Neural crest cell (in vitro differentiated cells): ENCODE data around the gene ZCCHC14. TPM values are rescaled to one million over a fixed set of nuclear protein-coding genes. Genes with fewer than 3 reads are reported as not detected.
"Not testable (repeated sequence)": the region's sequence is repeated elsewhere in the genome, so short reads cannot be mapped to it uniquely, and the experiment has no call there.

ENCODE experiments used
- DNase-seq: peaks from one replicate; pipeline ENCODE4 v3.0.0; 2021; ENCODE audit warnings: low read depth, mixed read lengths, low spot score
- H3K27ac Mint-ChIP-seq: one replicate; pipeline ENCODE4 v1.8.0; 2021; ENCODE audit warnings: mild to moderate bottlenecking, mixed read lengths; ENCODE audit not compliant: unreplicated experiment
- H3K27me3 Mint-ChIP-seq: 2 replicates; pipeline ENCODE4 v1.8.0; 2021; ENCODE audit warnings: low read depth, mild to moderate bottlenecking, mixed read lengths
- H3K36me3 Mint-ChIP-seq: 2 replicates; pipeline ENCODE4 v1.8.0; 2021; ENCODE audit warnings: low read depth, mild to moderate bottlenecking, mixed read lengths
- H3K4me1 Mint-ChIP-seq: 2 replicates; pipeline ENCODE4 v1.8.0; 2021; ENCODE audit warnings: mixed read lengths
- H3K4me3 Mint-ChIP-seq: one replicate; pipeline ENCODE4 v1.8.0; 2021; ENCODE audit warnings: mild to moderate bottlenecking, mixed read lengths
- H3K9me3 Mint-ChIP-seq: 2 replicates; pipeline ENCODE4 v1.8.0; 2021; ENCODE audit warnings: mixed read lengths
- total RNA-seq: library from RNA; stranded (reverse); gene quantifications from 2 replicates; pipeline ENCODE4 v1.2.1, GENCODE V29; 2021
- TF ChIP-seq, protein P1 (sequence below): fragments of 200-600 bp; sonication (generic); conservative IDR thresholded peaks from 2 replicates; pipeline ENCODE4 v1.5.0; 2021; ENCODE audit warnings: antibody characterized with exemption, mild to moderate bottlenecking

Gene ZCCHC14
- total RNA-seq, 1 donor from 2014 or later, result 45.5 TPM

GRCh38 chr16:87528690-87529579, 36.1 kb upstream of the ZCCHC14 start:
- no peak overlapping the region for H3K4me3 Mint-ChIP-seq
- H3K4me1 Mint-ChIP-seq, result no peaks in the 10 kb centered on the region
- TF ChIP-seq, protein P1, sequence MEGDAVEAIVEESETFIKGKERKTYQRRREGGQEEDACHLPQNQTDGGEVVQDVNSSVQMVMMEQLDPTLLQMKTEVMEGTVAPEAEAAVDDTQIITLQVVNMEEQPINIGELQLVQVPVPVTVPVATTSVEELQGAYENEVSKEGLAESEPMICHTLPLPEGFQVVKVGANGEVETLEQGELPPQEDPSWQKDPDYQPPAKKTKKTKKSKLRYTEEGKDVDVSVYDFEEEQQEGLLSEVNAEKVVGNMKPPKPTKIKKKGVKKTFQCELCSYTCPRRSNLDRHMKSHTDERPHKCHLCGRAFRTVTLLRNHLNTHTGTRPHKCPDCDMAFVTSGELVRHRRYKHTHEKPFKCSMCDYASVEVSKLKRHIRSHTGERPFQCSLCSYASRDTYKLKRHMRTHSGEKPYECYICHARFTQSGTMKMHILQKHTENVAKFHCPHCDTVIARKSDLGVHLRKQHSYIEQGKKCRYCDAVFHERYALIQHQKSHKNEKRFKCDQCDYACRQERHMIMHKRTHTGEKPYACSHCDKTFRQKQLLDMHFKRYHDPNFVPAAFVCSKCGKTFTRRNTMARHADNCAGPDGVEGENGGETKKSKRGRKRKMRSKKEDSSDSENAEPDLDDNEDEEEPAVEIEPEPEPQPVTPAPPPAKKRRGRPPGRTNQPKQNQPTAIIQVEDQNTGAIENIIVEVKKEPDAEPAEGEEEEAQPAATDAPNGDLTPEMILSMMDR, result no peak
- peaks cover 3% of the 10 kb centered on the region for H3K36me3 Mint-ChIP-seq
- H3K9me3 Mint-ChIP-seq, result peaks cover 15% of the 10 kb centered on the region
- DNase-seq, result no peak
- no peak overlapping the region for H3K27ac Mint-ChIP-seq
- H3K27me3 Mint-ChIP-seq, result peaks cover 22% of the 10 kb centered on the region

DNA sequence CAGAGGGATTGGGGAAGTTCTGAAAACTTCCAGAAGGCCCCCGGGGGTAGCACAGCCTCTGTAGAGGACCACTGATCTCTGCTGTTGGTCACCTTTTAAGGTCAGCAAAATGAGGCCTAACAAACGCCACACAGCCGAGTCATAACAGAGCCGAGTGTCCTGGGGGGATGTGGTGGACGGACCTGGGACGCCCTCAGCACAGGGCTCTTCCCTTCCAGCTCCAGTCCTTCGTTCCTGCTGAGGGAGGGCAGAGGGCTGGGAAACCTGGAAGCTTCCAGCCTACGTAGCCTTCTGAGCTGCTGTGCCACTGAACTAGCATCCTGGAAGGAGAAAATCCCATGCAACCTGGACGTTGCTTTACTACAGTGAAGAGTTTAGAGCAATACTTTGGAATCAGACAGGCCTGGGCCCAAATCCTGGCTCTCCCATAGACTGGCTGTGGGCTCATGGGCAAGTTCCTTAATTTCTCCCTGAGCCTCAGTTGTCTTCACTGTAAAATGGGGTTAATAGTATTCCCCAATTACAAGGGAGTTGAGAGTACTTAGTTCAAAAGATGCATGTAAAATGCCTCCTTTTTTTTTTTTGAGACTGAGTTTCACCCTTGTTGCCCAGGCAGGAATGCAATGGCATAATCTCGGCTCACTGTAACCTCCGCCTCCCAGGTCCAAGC, 34.4 kb upstream of the ZCCHC14 start:
- Mint-ChIP-seq H3K4me3 (no peak overlapping the region), H3K27me3 (peaks cover 20% of the 10 kb centered on the region), H3K4me1 (no peaks in the 10 kb centered on the region), H3K27ac (no peak overlapping the region), H3K36me3 (peaks cover 3% of the 10 kb centered on the region), H3K9me3 (peaks cover 13% of the 10 kb centered on the region)
- TF ChIP-seq, protein P1, result no peak
- DNase-seq, result no peak

GRCh38 chr16:87526238-87526947, 33.6 kb upstream of the ZCCHC14 start:
- H3K4me3 Mint-ChIP-seq, result no peak overlapping the region
- no peaks in the 10 kb centered on the region for H3K4me1 Mint-ChIP-seq
- no peak for DNase-seq
- peaks cover 3% of the 10 kb centered on the region for H3K36me3 Mint-ChIP-seq
- no peak overlapping the region for H3K27ac Mint-ChIP-seq
- H3K27me3 Mint-ChIP-seq, result peaks cover 20% of the 10 kb centered on the region
- TF ChIP-seq, protein P1, result no peak
- H3K9me3 Mint-ChIP-seq, result peaks cover 14% of the 10 kb centered on the region

DNA sequence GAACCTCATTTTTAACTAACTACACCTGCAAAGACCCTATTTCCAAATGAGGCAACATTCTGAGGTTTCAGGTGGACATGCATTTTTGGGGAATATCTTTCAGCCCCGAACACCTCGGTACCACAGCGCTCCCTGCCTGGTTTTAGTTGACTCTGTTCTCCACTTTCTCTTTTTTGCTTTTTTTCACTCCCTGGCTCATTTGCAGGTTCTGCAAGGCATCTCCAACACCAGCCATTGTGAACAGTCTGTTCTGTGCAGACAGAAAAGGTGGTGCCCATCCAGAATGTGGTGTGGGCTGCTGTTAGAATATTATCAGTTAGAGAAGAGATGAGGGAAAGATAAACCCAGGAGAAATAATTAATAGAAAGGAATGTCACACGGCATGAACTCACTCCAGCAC, 32.5 kb upstream of the ZCCHC14 start:
- DNase-seq, result no peak
- no peak overlapping the region for H3K4me3 Mint-ChIP-seq
- H3K9me3 Mint-ChIP-seq, result peaks cover 10% of the 10 kb centered on the region
- TF ChIP-seq, protein P1, result no peak
- H3K36me3 Mint-ChIP-seq, result peaks cover 3% of the 10 kb centered on the region
- H3K27me3 Mint-ChIP-seq, result peaks cover 17% of the 10 kb centered on the region
- H3K27ac Mint-ChIP-seq, result no peak overlapping the region
- no peaks in the 10 kb centered on the region for H3K4me1 Mint-ChIP-seq

DNA sequence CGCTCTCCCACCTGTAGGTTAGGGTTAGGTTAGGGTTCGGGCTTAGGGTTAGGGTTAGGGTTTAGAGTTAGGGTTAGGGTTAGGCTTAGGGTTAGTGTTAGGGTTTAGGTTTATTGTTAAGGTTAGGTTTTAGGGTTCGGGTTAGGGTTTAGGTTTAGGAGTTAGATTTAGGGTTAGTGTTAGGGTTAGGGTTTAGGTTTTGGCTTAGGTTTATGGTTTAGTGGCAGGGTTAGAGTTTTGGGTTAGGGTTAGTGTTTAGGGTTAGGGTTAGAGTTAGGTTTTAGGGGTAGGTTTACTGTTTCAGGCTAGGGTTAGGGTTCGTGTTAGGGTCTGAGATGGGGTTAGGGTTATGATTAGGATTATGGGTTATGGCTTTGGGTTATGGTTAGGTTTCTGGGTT, 31.6 kb upstream of the ZCCHC14 start:
- TF ChIP-seq, protein P1, result no peak

GRCh38 chr16:87523605-87524004, 30.8 kb upstream of the ZCCHC14 start:
- not testable (repeated sequence) for H3K4me3 Mint-ChIP-seq, H3K4me1 Mint-ChIP-seq, DNase-seq, H3K9me3 Mint-ChIP-seq, H3K36me3 Mint-ChIP-seq, H3K27ac Mint-ChIP-seq
- peaks cover 17% of the 10 kb centered on the region for H3K27me3 Mint-ChIP-seq

More for the DNA sequence above, 31.6 kb upstream of the ZCCHC14 start:
- H3K4me1 Mint-ChIP-seq, result no peaks in the 10 kb centered on the region
- peaks cover 17% of the 10 kb centered on the region for H3K27me3 Mint-ChIP-seq
- H3K27ac Mint-ChIP-seq, result peak overlapping the region; percentile 32
- peaks cover 4% of the 10 kb centered on the region for H3K9me3 Mint-ChIP-seq
- DNase-seq, result no peak
- peaks cover 2% of the 10 kb centered on the region for H3K36me3 Mint-ChIP-seq
- no peak overlapping the region for H3K4me3 Mint-ChIP-seq

- H3K27me3 Mint-ChIP-seq, result peaks cover 16% of the 10 kb centered on the region
- H3K4me1 Mint-ChIP-seq, H3K36me3 Mint-ChIP-seq, H3K27ac Mint-ChIP-seq, H3K4me3 Mint-ChIP-seq, DNase-seq, H3K9me3 Mint-ChIP-seq: not testable (repeated sequence)
Measured at GRCh38 chr16:87521764-87522163, 28.9 kb upstream of the ZCCHC14 start.

DNA sequence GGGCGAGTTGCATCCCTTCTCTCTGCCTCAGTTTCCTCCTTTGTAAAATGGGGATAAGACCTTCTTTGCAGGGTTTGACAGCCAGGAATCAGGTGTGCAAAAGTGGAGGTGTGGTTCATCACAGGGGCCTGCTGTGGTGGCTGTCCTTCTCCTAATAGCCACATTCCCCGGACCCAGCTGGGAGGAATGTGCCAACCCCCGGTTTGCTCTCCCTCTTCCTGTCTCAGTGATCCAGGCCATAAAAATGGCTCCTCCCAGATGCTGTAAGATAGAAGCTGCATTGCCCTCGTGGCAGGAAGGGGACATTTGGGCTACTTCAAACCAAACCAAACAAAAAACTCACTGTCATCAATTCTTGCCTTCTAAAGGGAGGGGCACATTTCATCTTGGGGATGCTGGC, 26.3 kb upstream of the ZCCHC14 start:
- H3K27me3 Mint-ChIP-seq, result not testable (repeated sequence)

More for the DNA sequence above, 26.3 kb upstream of the ZCCHC14 start:
- H3K4me3 Mint-ChIP-seq, DNase-seq, H3K36me3 Mint-ChIP-seq, H3K9me3 Mint-ChIP-seq, H3K4me1 Mint-ChIP-seq: not testable (repeated sequence)
- H3K27ac Mint-ChIP-seq, result peak overlapping the region; percentile 78
